HG03108 (cell line): ENCODE measurements around the gene EYA3.
"Not testable (repeated sequence)": the region's sequence is repeated elsewhere in the genome, so short reads cannot be mapped to it uniquely, and the experiment has no call there.

Experiments
- ATAC-seq: cut with Tn5 transposase; IDR thresholded peaks from one replicate; pipeline ENCODE4 v1.9.1; 2021; ENCODE audit warnings: moderate library complexity; ENCODE audit not compliant: unreplicated experiment

The EYA3 gene

GRCh38 chr1:28032281-28032680 lies 56.1 kb downstream of the EYA3 start:
- ATAC-seq, result no peak

GRCh38 chr1:28031173-28031572 lies 57.2 kb downstream of the EYA3 start:
- no peak for ATAC-seq

- ATAC-seq, result no peak
These were observed 59.3 kb downstream of the EYA3 start for GRCh38 chr1:28028873-28029654.

- ATAC-seq, result no peak
These were observed 60.8 kb downstream of the EYA3 start for GRCh38 chr1:28027660-28028059.

- ATAC-seq, result no peak
These were observed 61.2 kb downstream of the EYA3 start for GRCh38 chr1:28027238-28027637.

GRCh38 chr1:28026329-28026728 lies 62.1 kb downstream of the EYA3 start:
- no peak for ATAC-seq

GRCh38 chr1:28021064-28021463 lies 67.3 kb downstream of the EYA3 start:
- no peak for ATAC-seq

- ATAC-seq, result no peak
These were observed 77.4 kb downstream of the EYA3 start for GRCh38 chr1:28010969-28011368.

- ATAC-seq, result not testable (repeated sequence)
These were observed 85.3 kb downstream of the EYA3 start for GRCh38 chr1:28003117-28003516.

- no peak for ATAC-seq
These were observed 85.8 kb downstream of the EYA3 start for GRCh38 chr1:28002600-28002999.

- ATAC-seq, result no peak
These were observed 89.4 kb downstream of the EYA3 start for GRCh38 chr1:27999055-27999454.

GRCh38 chr1:27994526-27994925 lies 93.9 kb downstream of the EYA3 start:
- not testable (repeated sequence) for ATAC-seq

- ATAC-seq, result no peak
These were observed 94.3 kb downstream of the EYA3 start for GRCh38 chr1:27994060-27994459.

- no peak for ATAC-seq
These were observed 95.2 kb downstream of the EYA3 start for GRCh38 chr1:27993241-27993640.

- no peak for ATAC-seq
These were observed 96.1 kb downstream of the EYA3 start for GRCh38 chr1:27992276-27992675.

- ATAC-seq, result no peak
These were observed 97.4 kb downstream of the EYA3 start for GRCh38 chr1:27990920-27991537.

GRCh38 chr1:27981145-27981544 lies 107.3 kb downstream of the EYA3 start:
- no peak for ATAC-seq

- ATAC-seq, result no peak
These were observed 108.1 kb downstream of the EYA3 start for GRCh38 chr1:27980216-27980845.

- no peak for ATAC-seq
These were observed 108.6 kb downstream of the EYA3 start for GRCh38 chr1:27979859-27980201.

GRCh38 chr1:27979151-27979858 lies 109.1 kb downstream of the EYA3 start:
- no peak for ATAC-seq

GRCh38 chr1:27974417-27974781 lies 114.0 kb downstream of the EYA3 start:
- ATAC-seq, result no peak
